AML-193 (cell line): ENCODE measurements around the gene DCAF17.
"Not testable (repeated sequence)": the region's sequence is repeated elsewhere in the genome, so short reads cannot be mapped to it uniquely, and the experiment has no call there.

Source experiments
- DNase-seq, 2 experiments: peaks; one replicate each; lab custom pipeline; 2025; lab: John Stamatoyannopoulos, UW

DCAF17 gene

GRCh38 chr2:171514908-171515582 is 81.0 kb downstream of the DCAF17 start:
- DNase-seq: no peak

DNA sequence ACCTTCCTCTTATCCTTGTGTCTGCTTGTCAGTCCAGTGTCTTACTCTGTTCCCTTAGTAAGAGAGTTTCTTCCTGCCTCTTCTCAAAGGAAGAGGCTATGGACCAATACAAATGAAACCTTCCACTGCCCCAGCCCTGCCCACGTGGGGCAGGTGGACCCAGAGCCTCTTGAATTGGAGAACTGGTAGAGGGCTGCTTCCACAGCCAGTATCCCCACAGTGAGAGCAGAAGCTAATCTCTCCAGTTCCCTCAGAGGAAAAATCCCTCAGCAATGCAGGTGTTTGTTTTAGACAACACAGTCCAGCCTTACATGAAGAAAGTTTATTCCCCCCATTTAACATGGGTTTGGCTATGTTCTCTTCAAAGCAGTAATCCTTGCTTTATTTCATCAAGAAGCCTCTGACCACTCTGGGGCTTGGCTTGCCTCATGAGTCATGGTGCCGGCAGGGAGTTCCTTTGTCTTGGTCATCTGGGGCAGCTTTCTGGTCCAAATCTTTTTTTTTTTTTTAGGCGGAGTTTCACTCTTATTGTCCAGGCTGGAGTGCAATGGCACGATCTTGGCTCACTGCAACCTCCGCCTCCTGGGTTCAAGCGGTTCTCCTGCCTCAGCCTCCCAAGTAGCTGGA is 81.8 kb downstream of the DCAF17 start:
- no peak for DNase-seq

GRCh38 chr2:171516793-171517192 is 82.8 kb downstream of the DCAF17 start:
- DNase-seq: no peak

DNA sequence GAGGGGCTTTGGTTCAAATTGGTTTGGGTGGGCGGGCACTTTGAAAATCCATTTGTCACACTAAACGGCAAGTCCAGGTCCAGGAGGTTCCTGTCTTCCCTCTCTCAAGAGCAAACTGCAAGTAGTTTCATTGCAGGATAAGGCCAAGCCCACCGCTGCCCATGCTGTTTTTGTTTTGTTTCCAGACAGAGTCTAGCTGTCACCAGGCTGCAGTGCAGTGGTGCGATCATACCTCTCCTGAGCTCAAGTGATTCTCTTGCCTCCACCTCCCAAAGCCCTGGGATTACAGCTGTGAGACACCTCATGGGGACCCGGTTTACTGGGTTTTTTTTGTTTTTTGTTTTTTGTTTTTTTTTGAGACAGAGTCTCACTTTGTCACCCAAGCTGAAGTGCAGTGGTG is 86.4 kb downstream of the DCAF17 start:
- DNase-seq: no peak

- DNase-seq: peak in 1 of 2 experiments; percentile 44
Measured at GRCh38 chr2:171521361-171522051, 87.5 kb downstream of the DCAF17 start.

DNA sequence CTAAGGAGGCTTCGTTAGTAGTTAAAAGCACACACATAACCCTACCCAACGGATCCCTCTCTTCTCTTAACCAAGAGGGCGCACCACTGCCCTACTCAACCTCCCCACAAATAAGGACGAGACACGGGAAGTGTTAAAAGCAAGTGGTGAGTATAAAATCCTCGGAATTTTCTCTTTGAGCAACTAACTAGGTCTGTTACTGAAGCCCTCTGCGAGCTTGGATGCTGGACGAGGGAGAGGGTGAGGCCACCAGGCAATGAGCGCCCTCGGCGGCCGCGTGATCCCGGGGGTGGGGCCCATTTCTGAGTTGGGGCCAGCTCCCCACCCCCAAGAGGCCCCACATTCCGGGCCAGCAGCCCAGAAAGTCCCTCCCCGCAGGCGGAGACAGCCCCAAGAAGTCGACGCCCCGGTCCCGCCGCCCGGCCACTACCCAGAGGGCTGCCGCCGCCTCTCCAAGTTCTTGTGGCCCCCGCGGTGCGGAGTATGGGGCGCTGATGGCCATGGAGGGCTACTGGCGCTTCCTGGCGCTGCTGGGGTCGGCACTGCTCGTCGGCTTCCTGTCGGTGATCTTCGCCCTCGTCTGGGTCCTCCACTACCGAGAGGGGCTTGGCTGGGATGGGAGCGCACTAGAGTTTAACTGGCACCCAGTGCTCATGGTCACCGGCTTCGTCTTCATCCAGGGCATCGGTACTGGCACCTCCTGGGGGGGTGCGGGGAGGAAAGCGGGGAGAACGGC is 88.2 kb downstream of the DCAF17 start, which contains the start of gene CYBRD1:
CYBRD1 (plus strand) TSS at position 423 of the 736 bp plus-strand sequence; CDS start at position 495, 72 bp downstream.
- peak; percentile 69 to 79 for DNase-seq

GRCh38 chr2:171522788-171523087 is 88.7 kb downstream of the DCAF17 start:
- DNase-seq: peak in 1 of 2 experiments; percentile 13

- peak; percentile 84 to 87 for DNase-seq
Measured at GRCh38 chr2:171523088-171524017, 89.3 kb downstream of the DCAF17 start.

- DNase-seq: peak; percentile 30 to 59
Measured at GRCh38 chr2:171524018-171524401, 90.0 kb downstream of the DCAF17 start.

GRCh38 chr2:171529914-171530313 is 95.9 kb downstream of the DCAF17 start:
- DNase-seq: peak in 1 of 2 experiments; percentile 4

GRCh38 chr2:171530378-171530777 is 96.4 kb downstream of the DCAF17 start:
- no peak for DNase-seq

DNA sequence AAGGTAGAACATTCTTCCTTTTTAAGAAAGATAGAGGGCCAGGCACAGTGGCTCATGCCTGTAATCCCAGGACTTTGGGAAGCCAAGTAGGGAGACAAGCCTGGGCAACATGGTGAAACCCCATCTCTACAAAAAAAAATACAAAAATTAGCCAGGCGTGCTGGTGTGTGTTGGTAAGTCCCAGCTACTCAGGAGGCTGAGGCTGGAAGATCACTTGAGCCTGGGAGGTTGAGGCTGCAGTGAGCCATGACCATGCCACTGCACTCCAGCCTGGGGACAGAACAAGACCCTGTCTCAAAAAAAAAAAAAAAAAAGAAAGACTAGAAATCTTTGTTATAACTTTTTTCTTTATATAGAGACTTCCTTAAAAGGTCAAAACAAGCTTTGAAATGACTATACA is 96.8 kb downstream of the DCAF17 start:
- DNase-seq: not testable (repeated sequence)

GRCh38 chr2:171531291-171531690 is 97.3 kb downstream of the DCAF17 start:
- DNase-seq: no peak

GRCh38 chr2:171531836-171532450 is 97.9 kb downstream of the DCAF17 start:
- no peak for DNase-seq

- DNase-seq: no peak
Measured at GRCh38 chr2:171533331-171533730, 99.3 kb downstream of the DCAF17 start.
